ENCODE results near the gene GDI1.

Gene GDI1

DNA sequence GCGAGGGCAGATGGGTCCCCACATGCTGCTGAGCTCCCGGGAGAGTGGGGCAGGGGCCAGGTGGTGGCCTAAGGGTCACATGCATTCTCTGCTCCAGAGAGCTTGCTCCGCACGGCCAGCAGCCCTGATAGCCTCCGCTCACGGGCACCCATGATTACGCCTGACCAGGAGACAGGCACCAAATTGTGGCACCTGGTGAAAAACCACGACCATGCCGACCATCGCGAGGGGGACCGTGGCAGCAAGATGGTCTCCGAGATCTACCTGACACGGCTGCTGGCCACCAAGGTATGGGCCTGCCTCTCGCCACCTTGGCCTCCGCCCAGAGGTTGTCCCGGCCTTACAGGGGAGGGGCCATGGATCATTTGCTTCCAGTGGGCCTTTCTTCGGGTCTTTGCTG lies 32.9 kb downstream of the GDI1 start:
- Histone ChIP-seq H3K27me3 (ENCODE audit: control insufficient read depth, insufficient read depth, low read length, poor library complexity, severe bottlenecking) (no peaks in the 10 kb centered on the region), H3K4me3 (ENCODE audit: insufficient read depth, low read depth, low read length) (no peak overlapping the region), H3K4me1 (ENCODE audit: control insufficient read depth, insufficient read depth, low read length) (no peaks in the 10 kb centered on the region), H3K27ac (ENCODE audit: insufficient read depth, low read depth, low read length, poor library complexity, severe bottlenecking) (no peak overlapping the region), H3K9me3 (ENCODE audit: control insufficient read depth, low read length) (no peaks in the 10 kb centered on the region), H3K36me3 (ENCODE audit: control insufficient read depth, insufficient read depth, low read length) (no peaks in the 10 kb centered on the region)
- WGBS, 2 experiments = 97% methylated on average over 18 of the region's 18 CpGs

DNA sequence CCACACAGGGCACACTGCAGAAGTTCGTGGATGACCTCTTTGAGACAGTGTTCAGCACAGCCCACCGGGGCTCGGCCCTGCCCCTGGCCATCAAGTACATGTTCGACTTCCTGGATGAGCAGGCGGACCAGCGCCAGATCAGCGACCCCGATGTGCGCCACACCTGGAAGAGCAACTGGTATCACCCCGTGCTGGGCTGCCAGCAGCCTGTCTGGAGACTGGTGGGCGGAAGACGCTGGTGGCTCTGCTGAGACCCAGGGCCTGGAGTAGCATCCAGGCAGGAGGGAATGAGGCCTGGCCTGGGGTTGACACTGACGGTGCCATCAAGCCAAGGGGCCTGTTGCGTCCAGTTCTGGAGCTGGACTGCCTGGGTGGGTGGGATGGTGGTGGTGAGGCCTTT lies 33.5 kb downstream of the GDI1 start:
- Histone ChIP-seq H3K4me3 (ENCODE audit: insufficient read depth, low read depth, low read length) (no peak overlapping the region), H3K36me3 (ENCODE audit: control insufficient read depth, insufficient read depth, low read length) (no peaks in the 10 kb centered on the region), H3K27me3 (ENCODE audit: control insufficient read depth, insufficient read depth, low read length, poor library complexity, severe bottlenecking) (no peaks in the 10 kb centered on the region), H3K9me3 (ENCODE audit: control insufficient read depth, low read length) (no peaks in the 10 kb centered on the region), H3K4me1 (ENCODE audit: control insufficient read depth, insufficient read depth, low read length) (no peaks in the 10 kb centered on the region), H3K27ac (ENCODE audit: insufficient read depth, low read depth, low read length, poor library complexity, severe bottlenecking) (no peak overlapping the region)
- 95 to 97% methylated on average over 14 of the region's 14 CpGs for WGBS, 2 experiments

GRCh38 chrX:154470914-154471568 lies 34.1 kb downstream of the GDI1 start:
- no peak overlapping the region for H3K4me3 ChIP-seq (ENCODE audit: insufficient read depth, low read depth, low read length)
- no peaks in the 10 kb centered on the region for H3K36me3 ChIP-seq (ENCODE audit: control insufficient read depth, insufficient read depth, low read length)
- WGBS, 2 experiments = 91% methylated on average over 23 of the region's 23 CpGs
- no peaks in the 10 kb centered on the region for H3K27me3 ChIP-seq (ENCODE audit: control insufficient read depth, insufficient read depth, low read length, poor library complexity, severe bottlenecking)
- H3K9me3 ChIP-seq (ENCODE audit: control insufficient read depth, low read length) = no peaks in the 10 kb centered on the region
- H3K27ac ChIP-seq (ENCODE audit: insufficient read depth, low read depth, low read length, poor library complexity, severe bottlenecking) = no peak overlapping the region
- H3K4me1 ChIP-seq (ENCODE audit: control insufficient read depth, insufficient read depth, low read length) = no peaks in the 10 kb centered on the region

GRCh38 chrX:154471839-154472684 lies 35.1 kb downstream of the GDI1 start:
- no peaks in the 10 kb centered on the region for H3K9me3 ChIP-seq (ENCODE audit: control insufficient read depth, low read length)
- no peaks in the 10 kb centered on the region for H3K36me3 ChIP-seq (ENCODE audit: control insufficient read depth, insufficient read depth, low read length)
- 91 to 92% methylated on average over 23 of the region's 23 CpGs for WGBS, 2 experiments
- H3K4me1 ChIP-seq (ENCODE audit: control insufficient read depth, insufficient read depth, low read length) = no peaks in the 10 kb centered on the region
- H3K27ac ChIP-seq (ENCODE audit: insufficient read depth, low read depth, low read length, poor library complexity, severe bottlenecking) = no peak overlapping the region
- no peak overlapping the region for H3K4me3 ChIP-seq (ENCODE audit: insufficient read depth, low read depth, low read length)
- no peaks in the 10 kb centered on the region for H3K27me3 ChIP-seq (ENCODE audit: control insufficient read depth, insufficient read depth, low read length, poor library complexity, severe bottlenecking)

GRCh38 chrX:154472685-154473632 lies 36.0 kb downstream of the GDI1 start:
- WGBS, 2 experiments = 90% methylated on average over 28 of the region's 28 CpGs
- H3K9me3 ChIP-seq (ENCODE audit: control insufficient read depth, low read length) = no peaks in the 10 kb centered on the region
- no peak overlapping the region for H3K27ac ChIP-seq (ENCODE audit: insufficient read depth, low read depth, low read length, poor library complexity, severe bottlenecking)
- no peaks in the 10 kb centered on the region for H3K27me3 ChIP-seq (ENCODE audit: control insufficient read depth, insufficient read depth, low read length, poor library complexity, severe bottlenecking)
- H3K36me3 ChIP-seq (ENCODE audit: control insufficient read depth, insufficient read depth, low read length) = no peaks in the 10 kb centered on the region
- H3K4me1 ChIP-seq (ENCODE audit: control insufficient read depth, insufficient read depth, low read length) = no peaks in the 10 kb centered on the region
- no peak overlapping the region for H3K4me3 ChIP-seq (ENCODE audit: insufficient read depth, low read depth, low read length)

GRCh38 chrX:154473683-154474082 lies 36.7 kb downstream of the GDI1 start:
- Histone ChIP-seq H3K4me3 (ENCODE audit: insufficient read depth, low read depth, low read length) (no peak overlapping the region), H3K27ac (ENCODE audit: insufficient read depth, low read depth, low read length, poor library complexity, severe bottlenecking) (no peak overlapping the region), H3K27me3 (ENCODE audit: control insufficient read depth, insufficient read depth, low read length, poor library complexity, severe bottlenecking) (no peaks in the 10 kb centered on the region), H3K36me3 (ENCODE audit: control insufficient read depth, insufficient read depth, low read length) (no peaks in the 10 kb centered on the region), H3K9me3 (ENCODE audit: control insufficient read depth, low read length) (no peaks in the 10 kb centered on the region), H3K4me1 (ENCODE audit: control insufficient read depth, insufficient read depth, low read length) (no peaks in the 10 kb centered on the region)
- WGBS, 2 experiments = 95 to 98% methylated on average over 7 of the region's 7 CpGs

DNA sequence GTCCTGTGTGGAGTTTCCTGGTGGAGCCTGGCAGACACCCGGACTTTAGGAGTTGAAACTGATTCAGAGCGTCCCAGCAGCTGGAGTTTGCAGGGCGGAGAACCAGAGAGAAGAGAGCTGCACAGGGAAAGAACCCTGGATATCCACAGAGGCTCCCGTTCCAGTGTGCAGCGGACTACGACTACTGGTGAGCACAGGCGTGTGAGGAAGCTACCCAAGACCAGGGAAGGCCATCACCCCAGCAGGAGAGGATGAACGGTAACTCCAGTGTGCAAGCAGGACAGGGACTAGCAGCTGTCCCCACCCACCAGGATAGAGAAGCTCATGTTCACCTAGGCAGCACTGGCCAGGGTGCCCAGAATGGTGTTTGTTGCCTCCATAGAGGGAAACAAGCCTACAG lies 39.9 kb downstream of the GDI1 start:
- Histone ChIP-seq H3K4me3 (ENCODE audit: insufficient read depth, low read depth, low read length) (no peak overlapping the region), H3K4me1 (ENCODE audit: control insufficient read depth, insufficient read depth, low read length) (no peaks in the 10 kb centered on the region), H3K27ac (ENCODE audit: insufficient read depth, low read depth, low read length, poor library complexity, severe bottlenecking) (no peak overlapping the region), H3K36me3 (ENCODE audit: control insufficient read depth, insufficient read depth, low read length) (no peaks in the 10 kb centered on the region), H3K9me3 (ENCODE audit: control insufficient read depth, low read length) (no peaks in the 10 kb centered on the region), H3K27me3 (ENCODE audit: control insufficient read depth, insufficient read depth, low read length, poor library complexity, severe bottlenecking) (no peaks in the 10 kb centered on the region)
- WGBS, 2 experiments = 94 to 96% methylated on average over 8 of the region's 8 CpGs

GRCh38 chrX:154477891-154478477 lies 41.0 kb downstream of the GDI1 start:
- Histone ChIP-seq H3K4me1 (ENCODE audit: control insufficient read depth, insufficient read depth, low read length) (no peaks in the 10 kb centered on the region), H3K36me3 (ENCODE audit: control insufficient read depth, insufficient read depth, low read length) (no peaks in the 10 kb centered on the region), H3K9me3 (ENCODE audit: control insufficient read depth, low read length) (no peaks in the 10 kb centered on the region), H3K27me3 (ENCODE audit: control insufficient read depth, insufficient read depth, low read length, poor library complexity, severe bottlenecking) (no peaks in the 10 kb centered on the region), H3K4me3 (ENCODE audit: insufficient read depth, low read depth, low read length) (peak overlapping the region; percentile 39), H3K27ac (ENCODE audit: insufficient read depth, low read depth, low read length, poor library complexity, severe bottlenecking) (no peak overlapping the region)
- WGBS, 2 experiments = 78% methylated on average over 24 of the region's 24 CpGs

DNA sequence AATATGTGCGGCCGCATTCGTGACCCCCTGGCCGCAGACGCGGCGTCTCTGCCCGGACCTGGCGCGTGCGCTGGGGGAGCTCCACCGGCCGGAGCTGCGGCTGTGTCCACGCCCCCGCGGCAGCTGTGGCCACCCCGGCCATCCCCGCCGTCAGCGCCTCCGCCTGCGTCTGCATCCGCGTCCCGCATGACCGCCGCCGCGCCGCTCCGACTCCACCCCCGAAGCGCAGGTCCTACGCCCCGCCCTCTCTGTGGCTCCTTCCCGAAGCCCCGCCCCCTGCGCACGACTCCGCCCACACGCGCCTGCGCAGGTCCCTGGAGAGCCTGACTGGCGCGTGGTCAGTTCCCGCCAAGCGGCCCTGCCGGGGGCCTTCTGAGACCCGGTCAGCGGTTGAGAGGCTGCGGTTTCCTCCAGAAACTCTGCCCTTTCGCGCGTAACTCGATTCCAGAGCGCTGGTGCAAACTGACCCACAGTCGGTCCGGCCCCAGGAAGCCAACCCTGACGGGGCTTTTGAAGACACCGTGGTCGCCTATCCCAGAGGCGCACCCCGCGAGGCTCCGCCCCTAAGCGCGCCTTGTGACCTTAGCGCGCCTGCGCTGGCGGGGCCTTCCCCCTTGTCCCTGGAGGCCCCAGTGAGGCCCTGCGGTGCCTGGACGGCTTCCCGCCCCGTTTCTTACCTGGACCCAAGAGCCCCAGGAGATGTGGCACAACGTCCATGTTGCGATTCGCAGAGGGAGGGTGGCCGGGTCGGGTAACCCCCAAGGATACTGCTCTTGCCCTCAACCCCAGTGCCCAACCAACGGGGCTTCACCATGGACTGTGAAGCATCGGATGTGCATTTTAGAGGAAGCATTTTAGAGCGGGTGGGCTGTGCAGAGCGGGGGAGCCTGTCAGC lies 42.0 kb downstream of the GDI1 start, which contains the start of gene LAGE3:
Gene LAGE3 (minus strand): TSS at position 554 of the 895 bp plus-strand sequence. CDS start 366 bp downstream, at position 188.
- Histone ChIP-seq H3K9me3 (ENCODE audit: control insufficient read depth, low read length) (no peaks in the 10 kb centered on the region), H3K36me3 (ENCODE audit: control insufficient read depth, insufficient read depth, low read length) (no peaks in the 10 kb centered on the region), H3K4me1 (ENCODE audit: control insufficient read depth, insufficient read depth, low read length) (no peaks in the 10 kb centered on the region), H3K4me3 (ENCODE audit: insufficient read depth, low read depth, low read length) (peak within 1 kb of the TSS; percentile 39), H3K27me3 (ENCODE audit: control insufficient read depth, insufficient read depth, low read length, poor library complexity, severe bottlenecking) (no peaks in the 10 kb centered on the region), H3K27ac (ENCODE audit: insufficient read depth, low read depth, low read length, poor library complexity, severe bottlenecking) (no peak within 1 kb of the TSS)
- 8 to 10% methylated on average over 85 of the region's 85 CpGs for WGBS, 2 experiments
